NB4 (cell line): ENCODE data around the gene GXYLT2.

Experiments
- DNase-seq: peaks from one replicate; pipeline ENCODE4 v3.0.0; 2010; ENCODE audit warnings: low read depth
- H3K4me3 ChIP-seq: one replicate; pipeline ENCODE4 v1.5.1; 2011; ENCODE audit warnings: mild to moderate bottlenecking, low read depth, low read length, moderate library complexity
- MYC ChIP-seq: IDR thresholded peaks from 2 replicates; pipeline ENCODE4 v1.6.1; 2011; ENCODE audit warnings: low read depth, low read length
- POLR2A ChIP-seq: IDR thresholded peaks from 2 replicates; pipeline ENCODE4 v1.6.1; 2011; ENCODE audit warnings: mild to moderate bottlenecking; ENCODE audit not compliant: insufficient read length; ENCODE audit errors: extremely low read depth
- TF ChIP-seq, protein P1 (sequence below): IDR thresholded peaks from one replicate; pipeline ENCODE4 v1.5.1; 2012; ENCODE audit warnings: low read depth, low read length
- TF ChIP-seq, protein P2 (sequence below): IDR thresholded peaks from 2 replicates; pipeline ENCODE4 v1.6.1; 2011; ENCODE audit warnings: low read depth, low read length

Gene GXYLT2

DNA sequence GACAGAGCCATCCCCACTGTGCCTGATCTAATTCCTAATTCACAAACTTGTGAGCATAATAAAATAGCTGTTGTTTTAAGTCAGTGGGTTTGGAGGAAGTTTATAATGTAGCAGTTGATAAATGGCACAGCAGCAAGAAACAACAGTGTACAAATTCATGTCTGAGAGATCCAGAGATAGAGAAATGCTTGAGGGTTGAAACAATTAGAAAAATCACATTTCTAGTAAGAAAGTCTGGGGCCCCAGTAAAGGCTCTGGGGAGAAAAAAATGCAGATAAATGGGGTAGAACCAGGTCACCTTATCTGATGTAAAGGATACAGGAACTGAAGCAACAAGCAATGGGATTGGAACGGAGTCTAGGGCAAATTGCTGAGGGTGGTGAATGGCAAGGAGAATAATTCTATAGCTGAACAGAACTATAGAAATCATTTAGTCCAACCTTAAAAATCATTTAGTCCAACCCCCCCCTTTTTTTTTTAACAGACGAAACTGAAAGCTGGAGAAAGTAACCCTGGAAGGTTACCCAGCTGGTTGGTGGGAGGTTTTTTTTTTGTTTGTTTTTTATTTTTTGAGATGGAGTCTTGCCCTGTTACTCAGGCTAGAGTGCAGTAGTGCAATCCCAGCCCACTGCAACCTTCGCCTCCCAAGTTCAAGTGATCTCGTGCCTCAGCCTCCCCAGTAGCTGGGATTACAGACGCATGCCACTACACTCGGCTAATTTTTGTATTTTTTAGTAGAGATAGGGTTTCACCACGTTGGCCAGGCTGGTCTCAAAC, 25.3 kb upstream of the GXYLT2 start:
- DNase-seq: no peak
- no peak overlapping the region for H3K4me3 ChIP-seq
- no peak for TF ChIP-seq POLR2A
- TF ChIP-seq, protein P1, sequence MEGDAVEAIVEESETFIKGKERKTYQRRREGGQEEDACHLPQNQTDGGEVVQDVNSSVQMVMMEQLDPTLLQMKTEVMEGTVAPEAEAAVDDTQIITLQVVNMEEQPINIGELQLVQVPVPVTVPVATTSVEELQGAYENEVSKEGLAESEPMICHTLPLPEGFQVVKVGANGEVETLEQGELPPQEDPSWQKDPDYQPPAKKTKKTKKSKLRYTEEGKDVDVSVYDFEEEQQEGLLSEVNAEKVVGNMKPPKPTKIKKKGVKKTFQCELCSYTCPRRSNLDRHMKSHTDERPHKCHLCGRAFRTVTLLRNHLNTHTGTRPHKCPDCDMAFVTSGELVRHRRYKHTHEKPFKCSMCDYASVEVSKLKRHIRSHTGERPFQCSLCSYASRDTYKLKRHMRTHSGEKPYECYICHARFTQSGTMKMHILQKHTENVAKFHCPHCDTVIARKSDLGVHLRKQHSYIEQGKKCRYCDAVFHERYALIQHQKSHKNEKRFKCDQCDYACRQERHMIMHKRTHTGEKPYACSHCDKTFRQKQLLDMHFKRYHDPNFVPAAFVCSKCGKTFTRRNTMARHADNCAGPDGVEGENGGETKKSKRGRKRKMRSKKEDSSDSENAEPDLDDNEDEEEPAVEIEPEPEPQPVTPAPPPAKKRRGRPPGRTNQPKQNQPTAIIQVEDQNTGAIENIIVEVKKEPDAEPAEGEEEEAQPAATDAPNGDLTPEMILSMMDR: no peak
- TF ChIP-seq, protein P2, sequence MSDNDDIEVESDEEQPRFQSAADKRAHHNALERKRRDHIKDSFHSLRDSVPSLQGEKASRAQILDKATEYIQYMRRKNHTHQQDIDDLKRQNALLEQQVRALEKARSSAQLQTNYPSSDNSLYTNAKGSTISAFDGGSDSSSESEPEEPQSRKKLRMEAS: no peak
- no peak for TF ChIP-seq MYC

DNA sequence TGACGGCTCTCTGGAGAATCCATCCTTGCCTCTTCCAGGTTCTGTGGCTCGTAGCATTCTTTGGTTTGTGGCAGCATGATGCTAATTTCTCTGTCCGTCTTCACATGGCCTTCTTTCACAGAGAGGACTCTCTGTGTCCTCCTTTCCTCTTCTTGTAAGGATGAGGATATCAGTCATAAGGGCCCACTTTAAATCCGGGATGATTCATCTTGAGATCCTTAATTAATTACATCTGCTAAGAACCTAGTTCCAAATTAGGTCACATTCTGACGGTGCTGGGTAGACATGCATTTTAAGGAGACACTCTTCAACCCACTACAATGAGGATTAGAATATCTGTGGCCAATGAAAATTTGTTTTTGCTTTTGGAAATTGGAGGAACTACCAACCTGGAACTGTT, 15.7 kb upstream of the GXYLT2 start:
- TF ChIP-seq POLR2A (no peak), MYC (no peak)
- TF ChIP-seq, protein P2: no peak
- TF ChIP-seq, protein P1: no peak
- DNase-seq: no peak
- no peak overlapping the region for H3K4me3 ChIP-seq

DNA sequence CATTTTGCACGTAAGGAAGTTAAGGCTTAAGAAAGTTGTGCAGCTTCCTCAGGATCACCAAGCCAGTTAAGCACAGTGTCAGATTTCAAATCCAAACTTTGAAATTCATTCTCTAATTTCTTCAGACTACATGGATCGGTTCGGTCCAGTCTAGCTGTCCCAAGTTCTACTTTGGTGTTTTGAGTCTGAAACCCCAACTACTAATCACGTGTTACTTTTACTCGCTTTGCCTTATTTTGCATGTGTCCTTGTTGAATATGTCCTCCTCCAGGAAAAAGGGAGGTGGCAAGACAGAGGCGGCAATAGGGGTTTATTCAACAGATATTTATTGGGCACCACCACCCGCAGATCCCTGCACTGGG, 522 bp upstream of the GXYLT2 start:
- peak overlapping the region; percentile 54 for H3K4me3 ChIP-seq
- no peak for DNase-seq
- TF ChIP-seq, protein P2: peak; percentile 44; the same call in 1 of the 2 replicates
- TF ChIP-seq POLR2A (no peak), MYC (no peak)
- TF ChIP-seq, protein P1: no peak

DNA sequence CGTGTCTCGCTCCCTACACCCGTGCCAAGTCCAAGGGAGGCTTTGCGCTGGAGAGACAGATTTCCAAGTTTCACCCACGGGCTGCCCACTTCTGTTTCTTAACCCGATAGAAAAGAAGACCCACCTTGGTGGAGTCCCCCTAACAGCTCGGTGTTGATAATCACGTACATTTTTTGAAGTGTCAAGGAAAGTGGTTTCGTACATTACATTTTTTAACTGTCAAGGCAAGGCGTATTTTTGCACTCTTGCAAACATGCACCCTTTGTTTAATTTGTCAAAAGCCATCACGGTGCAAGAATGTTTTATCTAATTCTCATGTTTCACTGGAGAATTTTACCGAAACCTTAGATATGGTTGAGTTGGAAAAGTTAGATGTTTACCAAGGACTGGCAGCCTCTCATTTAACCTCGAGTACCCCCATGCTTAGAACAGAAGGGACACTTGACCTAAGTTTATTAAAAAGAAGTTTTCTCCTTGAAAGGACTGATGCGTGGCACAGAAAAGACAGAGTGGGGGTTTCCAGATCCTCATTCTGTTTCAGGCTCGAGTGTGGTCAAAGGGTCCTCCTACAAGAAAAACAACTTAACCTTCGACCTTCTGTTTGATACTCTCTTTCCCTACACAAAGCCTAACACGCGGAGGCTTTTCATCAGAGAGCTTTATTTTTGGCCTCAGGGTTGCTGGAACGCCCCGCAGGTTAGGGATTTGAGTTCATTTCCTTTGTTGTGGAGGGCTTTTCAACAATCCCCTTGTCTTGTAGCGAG, 882 bp downstream of the GXYLT2 start:
- TF ChIP-seq MYC: no peak
- TF ChIP-seq, protein P1: no peak
- TF ChIP-seq, protein P2: no peak
- no peak for TF ChIP-seq POLR2A
- no peak for DNase-seq
- H3K4me3 ChIP-seq: no peak overlapping the region

DNA sequence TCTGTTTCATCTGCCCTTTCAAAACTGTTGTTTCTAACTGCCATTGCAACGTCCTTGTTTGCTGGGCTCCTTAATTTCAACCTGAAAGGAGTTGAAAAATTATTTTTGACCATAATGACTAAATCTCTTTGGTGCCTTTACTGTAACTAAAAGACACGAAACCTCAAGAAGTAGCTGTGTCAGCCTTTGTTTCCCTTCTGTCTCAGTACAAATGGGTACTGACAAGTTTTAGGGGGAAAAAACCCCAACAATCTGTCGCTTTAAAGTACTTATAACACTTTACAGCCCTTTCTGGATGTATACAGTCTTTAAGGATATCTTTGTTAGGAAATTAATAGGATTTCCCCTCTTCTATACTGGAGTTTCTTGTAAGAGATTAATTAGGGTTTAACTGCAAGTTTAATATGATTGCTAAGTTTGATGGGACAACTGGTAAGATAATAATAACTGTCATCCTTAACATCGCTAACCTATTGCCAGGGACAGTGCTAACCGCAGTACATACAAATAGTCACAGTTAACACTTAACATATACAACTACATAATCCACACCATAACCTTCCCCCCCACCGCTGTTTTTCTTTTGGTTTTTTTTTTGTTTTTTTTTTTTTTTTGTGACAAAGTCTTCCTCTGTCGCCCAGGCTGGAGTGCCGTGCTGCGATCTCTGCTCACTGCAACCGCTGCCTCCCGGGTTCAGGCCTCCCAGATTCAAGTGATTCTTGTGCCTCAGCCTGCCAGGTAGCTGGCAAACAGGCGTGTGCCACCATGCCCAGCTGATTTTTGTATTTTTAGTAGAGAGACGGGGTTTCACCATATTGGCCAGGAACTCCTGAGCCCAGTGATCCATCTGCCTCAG, 1.7 kb downstream of the GXYLT2 start:
- H3K4me3 ChIP-seq: no peak overlapping the region
- no peak for DNase-seq
- TF ChIP-seq POLR2A (no peak), MYC (no peak)
- TF ChIP-seq, protein P1: no peak
- TF ChIP-seq, protein P2: no peak
